ENCODE measurements around the gene PTPRC.
A peak's percentile ranks its signal among the peaks of the same experiment; 100 is the strongest.

PTPRC gene

GRCh38 chr1:198674009-198674408 is 35.2 kb downstream of the PTPRC start:
- in situ Hi-C loops (cut with HindIII; ENCODE audit: low pct_unique_long_range_greater_than_20kb, low sequenced_read_pairs), result no loop called here
- no peak for TF ChIP-seq JUND (IDR thresholded peaks at IDR 0.05; ENCODE audit: low read depth)
- DNase-seq (ENCODE audit: low read depth in 1 of 2, low spot score in 1 of 2), result no peak

DNA sequence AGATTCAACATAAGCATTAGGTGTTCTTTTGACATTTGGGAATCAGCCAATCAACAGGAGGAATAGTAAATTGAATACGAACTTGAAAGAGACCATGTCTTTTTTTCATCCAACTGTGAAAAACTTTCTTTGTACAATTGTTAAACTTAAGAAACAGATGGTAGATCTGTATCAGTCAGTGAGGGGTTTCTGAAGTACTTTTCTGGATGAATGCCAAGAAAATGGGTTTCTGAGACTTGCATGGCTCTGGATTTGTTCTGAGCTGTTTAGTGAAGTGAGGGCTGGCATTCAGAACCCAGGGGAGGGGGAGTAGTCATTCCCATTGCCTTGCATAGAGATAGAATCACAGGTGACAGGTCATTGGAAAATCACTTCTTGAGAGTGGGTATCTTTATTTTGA is 37.4 kb downstream of the PTPRC start:
- TF ChIP-seq JUND (IDR thresholded peaks at IDR 0.05; ENCODE audit: low read depth), result no peak
- DNase-seq (ENCODE audit: low read depth in 1 of 2, low spot score in 1 of 2), result no peak
- in situ Hi-C loops (cut with HindIII; ENCODE audit: low pct_unique_long_range_greater_than_20kb, low sequenced_read_pairs), result no loop called here

DNA sequence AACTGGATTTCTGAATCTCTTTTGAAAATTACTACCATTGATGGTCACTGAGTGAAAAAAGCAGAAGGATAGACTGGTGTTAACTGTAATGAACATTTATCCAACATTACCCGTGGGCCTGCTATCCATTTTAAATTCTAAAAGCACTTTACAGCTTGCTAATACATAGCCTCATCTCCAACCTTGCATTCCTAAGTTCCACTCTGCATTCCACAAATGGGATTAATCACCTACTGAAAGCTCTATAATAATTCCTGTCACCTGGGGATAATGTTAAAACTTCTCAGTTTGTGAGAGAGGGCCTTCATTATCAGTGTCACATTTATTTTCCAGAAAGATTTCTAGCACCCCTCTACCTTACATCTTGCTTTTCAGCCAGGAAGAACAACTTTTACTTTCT is 38.2 kb downstream of the PTPRC start:
- in situ Hi-C loops (cut with HindIII; ENCODE audit: low pct_unique_long_range_greater_than_20kb, low sequenced_read_pairs), result no loop called here
- TF ChIP-seq JUND (IDR thresholded peaks at IDR 0.05; ENCODE audit: low read depth), result no peak
- DNase-seq (ENCODE audit: low read depth in 1 of 2, low spot score in 1 of 2), result no peak

DNA sequence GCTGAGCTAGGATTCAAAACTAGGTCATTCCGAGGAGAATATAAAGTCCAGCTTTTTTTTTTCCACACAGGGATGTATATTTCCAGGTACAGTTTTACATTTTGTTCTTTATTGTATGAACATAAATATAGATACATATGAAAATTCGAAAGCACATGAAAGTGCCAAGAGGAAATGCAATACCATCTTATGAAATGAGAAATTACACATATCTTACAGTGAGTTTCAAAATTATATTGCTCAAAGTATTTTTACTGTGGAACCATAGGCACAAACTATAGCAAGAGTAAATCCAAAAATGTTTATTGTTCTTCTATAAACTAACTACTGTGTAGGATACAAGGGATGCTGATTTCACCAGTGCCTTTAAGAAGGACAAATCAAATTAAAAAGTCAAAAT is 39.0 kb downstream of the PTPRC start:
- TF ChIP-seq JUND (IDR thresholded peaks at IDR 0.05; ENCODE audit: low read depth), result no peak
- no peak for DNase-seq (ENCODE audit: low read depth in 1 of 2, low spot score in 1 of 2)
- in situ Hi-C loops (cut with HindIII; ENCODE audit: low pct_unique_long_range_greater_than_20kb, low sequenced_read_pairs), result no loop called here

DNA sequence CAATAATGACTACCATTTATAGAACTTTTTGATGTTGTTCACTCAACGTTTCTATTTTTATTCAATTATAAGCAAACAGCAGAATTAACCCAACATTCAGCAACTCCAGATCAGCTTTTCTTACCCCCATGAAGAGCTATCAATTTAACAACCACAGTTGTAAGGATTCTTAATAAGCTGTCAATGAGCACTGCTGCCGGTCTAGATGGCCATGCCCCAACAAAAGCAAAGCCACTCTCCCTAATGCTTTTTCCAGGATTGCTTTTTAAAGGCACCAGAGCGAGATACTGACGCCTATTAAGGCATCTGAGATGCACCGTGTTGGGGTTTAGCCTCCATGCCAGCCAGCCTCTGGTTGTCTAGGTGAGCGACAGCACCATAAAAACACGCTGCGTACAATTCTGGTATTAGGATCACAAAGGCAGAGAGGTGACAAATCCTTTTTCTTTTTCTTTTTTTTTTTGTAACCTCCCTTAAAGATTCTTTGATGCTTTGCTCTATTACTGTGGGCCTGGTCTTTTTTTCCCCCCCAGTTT is 39.5 kb downstream of the PTPRC start:
- in situ Hi-C loops (cut with HindIII; ENCODE audit: low pct_unique_long_range_greater_than_20kb, low sequenced_read_pairs), result no loop called here
- no peak for TF ChIP-seq JUND (IDR thresholded peaks at IDR 0.05; ENCODE audit: low read depth)
- DNase-seq (ENCODE audit: low read depth in 1 of 2, low spot score in 1 of 2), result no peak

DNA sequence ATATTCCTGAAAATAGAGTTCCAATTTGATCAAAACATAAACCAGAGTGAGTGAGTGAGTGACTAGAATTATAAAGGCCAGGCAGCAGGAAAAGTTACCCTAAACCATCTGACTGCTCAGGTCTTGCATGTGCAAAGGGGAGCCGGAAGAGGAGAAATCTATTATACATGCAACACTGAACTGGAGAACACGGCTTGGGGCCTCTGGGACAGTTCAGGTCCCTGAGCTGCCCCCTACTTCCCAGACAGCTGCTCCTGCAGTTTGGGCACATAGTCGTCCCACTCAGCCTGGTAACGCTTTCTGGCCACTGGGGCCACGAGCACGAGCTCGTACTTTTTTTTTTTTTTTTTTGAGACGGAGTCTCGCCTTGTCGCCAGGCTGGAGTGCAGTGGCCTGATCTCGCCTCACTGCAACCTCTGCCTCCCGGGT is 40.1 kb downstream of the PTPRC start:
- in situ Hi-C loops (cut with HindIII; ENCODE audit: low pct_unique_long_range_greater_than_20kb, low sequenced_read_pairs), result no loop called here
- no peak for DNase-seq (ENCODE audit: low read depth in 1 of 2, low spot score in 1 of 2)

GRCh38 chr1:198679535-198680173 is 40.8 kb downstream of the PTPRC start:
- no peak for TF ChIP-seq JUND (IDR thresholded peaks at IDR 0.05; ENCODE audit: low read depth)
- in situ Hi-C loops (cut with HindIII; ENCODE audit: low pct_unique_long_range_greater_than_20kb, low sequenced_read_pairs), result no loop called here
- no peak for DNase-seq (ENCODE audit: low read depth in 1 of 2, low spot score in 1 of 2)

More for the DNA sequence above, 40.1 kb downstream of the PTPRC start:
- TF ChIP-seq JUND (IDR thresholded peaks at IDR 0.05; ENCODE audit: low read depth), result no peak

GRCh38 chr1:198680174-198680875 is 41.5 kb downstream of the PTPRC start:
- DNase-seq (ENCODE audit: low read depth in 1 of 2, low spot score in 1 of 2), result no peak
- in situ Hi-C loops (cut with HindIII; ENCODE audit: low pct_unique_long_range_greater_than_20kb, low sequenced_read_pairs), result no loop called here

DNA sequence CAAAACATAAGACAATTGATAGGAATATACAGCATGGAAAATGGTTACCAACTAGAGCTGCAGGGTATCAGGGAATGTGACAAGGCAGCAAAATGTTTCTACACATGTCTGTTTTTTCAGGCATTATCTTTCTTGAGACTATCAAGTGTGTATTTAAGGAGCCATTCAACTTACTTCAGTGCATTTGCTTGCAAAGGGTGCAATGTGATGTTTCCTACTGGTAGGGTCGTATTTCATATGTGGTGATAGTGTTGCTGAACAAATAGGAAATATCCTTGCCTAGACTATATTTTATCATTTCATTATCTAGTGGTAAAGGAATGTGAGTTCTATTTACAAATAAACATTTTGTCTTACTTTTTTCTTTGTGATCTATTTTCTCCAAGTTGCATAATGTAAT is 42.4 kb downstream of the PTPRC start:
- no peak for DNase-seq (ENCODE audit: low read depth in 1 of 2, low spot score in 1 of 2)
- no peak for TF ChIP-seq JUND (IDR thresholded peaks at IDR 0.05; ENCODE audit: low read depth)
- in situ Hi-C loops (cut with HindIII; ENCODE audit: low pct_unique_long_range_greater_than_20kb, low sequenced_read_pairs), result no loop called here

More at GRCh38 chr1:198680174-198680875, 41.5 kb downstream of the PTPRC start:
- TF ChIP-seq JUND (IDR thresholded peaks at IDR 0.05; ENCODE audit: low read depth), result no peak

DNA sequence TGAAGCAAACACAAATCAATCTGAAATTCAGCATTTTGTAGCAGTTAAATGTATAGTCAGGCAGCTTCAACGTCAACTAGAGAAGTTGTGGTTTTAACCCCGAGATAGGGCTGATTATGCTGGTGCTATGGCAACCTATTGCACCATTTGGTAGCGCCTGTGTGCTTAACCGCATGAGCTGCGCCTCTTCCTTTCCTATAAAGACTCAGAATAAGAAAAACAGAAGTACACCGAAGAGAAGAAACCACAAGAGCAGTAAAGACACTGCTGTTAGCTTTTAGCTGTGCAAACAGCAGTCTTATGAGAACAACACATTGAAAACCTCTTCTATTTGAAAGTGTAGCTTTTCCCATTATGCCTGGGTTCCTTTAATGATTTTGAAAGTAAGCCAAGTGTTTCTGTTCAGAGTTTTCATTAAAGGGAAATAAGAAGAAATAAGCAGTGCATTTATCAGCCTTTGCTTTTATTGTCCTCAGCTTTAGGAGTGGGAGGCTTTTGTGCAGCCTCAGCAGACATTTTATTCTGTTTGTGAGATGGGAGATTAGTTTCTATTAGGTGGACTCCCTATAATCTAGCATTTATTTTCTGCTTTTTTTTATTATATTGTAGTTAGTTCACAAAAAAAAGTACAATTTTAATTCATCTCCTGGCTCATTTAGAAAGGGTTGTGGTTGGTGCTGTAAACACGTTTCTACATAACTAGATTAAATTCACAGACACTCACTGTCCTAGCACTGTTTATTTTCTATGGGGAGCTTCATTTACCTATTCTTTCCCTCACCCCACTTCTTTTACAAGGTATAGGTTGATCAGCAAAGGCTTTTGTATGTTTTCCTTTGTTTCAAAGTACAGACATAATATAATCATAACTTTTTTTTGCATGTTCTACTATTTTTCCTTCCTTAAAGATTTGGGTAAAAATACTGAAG is 43.3 kb downstream of the PTPRC start:
- TF ChIP-seq JUND (IDR thresholded peaks at IDR 0.05; ENCODE audit: low read depth), result no peak
- in situ Hi-C loops (cut with HindIII; ENCODE audit: low pct_unique_long_range_greater_than_20kb, low sequenced_read_pairs), result no loop called here
- peak in 1 of 2 experiments; percentile 61 for DNase-seq (ENCODE audit: low read depth in 1 of 2, low spot score in 1 of 2)

GRCh38 chr1:198682850-198683249 is 44.0 kb downstream of the PTPRC start:
- no peak for TF ChIP-seq JUND (IDR thresholded peaks at IDR 0.05; ENCODE audit: low read depth)
- no peak for DNase-seq (ENCODE audit: low read depth in 1 of 2, low spot score in 1 of 2)
- in situ Hi-C loops (cut with HindIII; ENCODE audit: low pct_unique_long_range_greater_than_20kb, low sequenced_read_pairs), result no loop called here

DNA sequence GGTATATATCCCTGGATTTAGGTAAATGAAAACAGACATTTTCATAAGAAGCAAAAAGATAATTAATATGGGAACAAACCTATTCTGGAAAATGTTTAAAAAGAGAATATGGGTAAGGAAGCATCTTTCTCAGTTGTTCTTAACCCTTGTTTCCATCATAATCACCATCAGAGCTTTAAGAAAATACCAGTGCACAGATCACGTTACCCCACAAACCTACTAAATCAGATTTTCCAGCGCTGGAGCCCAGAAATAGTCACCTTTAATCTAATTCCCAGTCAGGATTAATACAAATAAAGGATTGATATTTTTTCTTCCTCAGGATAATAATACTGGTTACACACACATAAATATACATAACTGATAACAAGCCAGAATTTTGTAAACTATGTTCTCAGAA is 44.6 kb downstream of the PTPRC start:
- in situ Hi-C loops (cut with HindIII; ENCODE audit: low pct_unique_long_range_greater_than_20kb, low sequenced_read_pairs), result no loop called here
- no peak for TF ChIP-seq JUND (IDR thresholded peaks at IDR 0.05; ENCODE audit: low read depth)
- no peak for DNase-seq (ENCODE audit: low read depth in 1 of 2, low spot score in 1 of 2)

All from T47D (cell line).